Lung (tissue), 12 donors: ENCODE data around the gene CYYR1. TPM values are rescaled to one million over a fixed set of nuclear protein-coding genes. Genes with fewer than 3 reads are reported as not detected.

Experiments
- ATAC-seq: fragments of 200-7000 bp; cut with Tn5 transposase; one replicate; pipeline ENCODE4 v1.9.1; 2020; ENCODE audit warnings: moderate number of reproducible peaks; ENCODE audit not compliant: insufficient read depth, low FRiP score
- DNase-seq, 3 donors: peaks; one replicate each; pipeline ENCODE4 v3.0.0-alpha.2; 2013 to 2017
- H3K27ac ChIP-seq, 2 donors: one replicate each; pipeline ENCODE4 v1.5.1; 2013; ENCODE audit warnings: mild to moderate bottlenecking in 2 of 2, moderate library complexity in 2 of 2, control low read depth in 1 of 2, inconsistent platforms in 1 of 2, low read depth in 1 of 2, low read length in 1 of 2
- H3K27me3 ChIP-seq, 3 donors: one replicate each; pipeline ENCODE4 v1.5.1; 2013; ENCODE audit warnings: low read length in 2 of 3; ENCODE audit not compliant: control insufficient read depth in 3 of 3, insufficient read depth in 3 of 3
- H3K36me3 ChIP-seq, 4 donors: one replicate each; pipeline ENCODE4 v1.5.1; 2013; ENCODE audit warnings: low read length in 4 of 4, mild to moderate bottlenecking in 1 of 4, moderate library complexity in 1 of 4; ENCODE audit not compliant: control insufficient read depth in 4 of 4, insufficient read depth in 4 of 4
- H3K4me1 ChIP-seq, 5 donors: one replicate each; pipeline ENCODE4 v1.5.1; 2013; ENCODE audit warnings: low read length in 5 of 5, mild to moderate bottlenecking in 2 of 5, moderate library complexity in 1 of 5; ENCODE audit not compliant: control insufficient read depth in 5 of 5, insufficient read depth in 5 of 5
- H3K4me3 ChIP-seq: one replicate; pipeline ENCODE4 v1.5.1; 2013; ENCODE audit warnings: mild to moderate bottlenecking, control low read depth, moderate library complexity
- H3K9ac ChIP-seq, 2 donors: one replicate each; pipeline ENCODE4 v1.5.1; 2013; ENCODE audit warnings: low read length in 2 of 2, control low read depth in 1 of 2; ENCODE audit not compliant: insufficient read depth in 1 of 2
- H3K9me3 ChIP-seq, 4 donors: one replicate each; pipeline ENCODE4 v1.5.1; 2013; ENCODE audit warnings: low read length in 3 of 4, mild to moderate bottlenecking in 1 of 4, moderate library complexity in 1 of 4; ENCODE audit not compliant: control insufficient read depth in 4 of 4, insufficient read depth in 3 of 4
- WGBS, 2 donors: extraction: QIAGEN DNeasy Blood & Tissue Kit; methylation state at CpG; one replicate each; pipeline ENCODE4 v1.1.7; 2013; 5-methylcytosine and 5-hydroxymethylcytosine counted together
- polyA plus RNA-seq, 2 donors: library from polyadenylated mRNA; stranded (reverse); fragments of 200-250 nt; gene quantifications; one replicate each; pipeline ENCODE4 v1.2.1, GENCODE V29; 2013
- total RNA-seq, 2 donors: library from RNA; depleted of rRNA in 1 of 2; stranded (reverse); fragments of >200 nt in 1 of 2; gene quantifications; one replicate each; pipeline ENCODE4 v1.2.1, GENCODE V29; 2014 to 2021
- TF ChIP-seq, protein P1 (sequence below): IDR thresholded peaks from 2 replicates; pipeline ENCODE4 v1.5.1; 2012; ENCODE audit warnings: mild to moderate bottlenecking; ENCODE audit errors: control extremely low read depth, extremely low read depth
- donor health status: control.
- donor health status: control.
- donor health status: Bipolar disorder and iron deficiency.
- donor health status: healthy.
- donor health status: DM: yes; HTN: yes; CAD: no.

The CYYR1 gene
- total and polyA plus RNA-seq, 4 donors: 9.9 to 38.3 (median 16.6) TPM

DNA sequence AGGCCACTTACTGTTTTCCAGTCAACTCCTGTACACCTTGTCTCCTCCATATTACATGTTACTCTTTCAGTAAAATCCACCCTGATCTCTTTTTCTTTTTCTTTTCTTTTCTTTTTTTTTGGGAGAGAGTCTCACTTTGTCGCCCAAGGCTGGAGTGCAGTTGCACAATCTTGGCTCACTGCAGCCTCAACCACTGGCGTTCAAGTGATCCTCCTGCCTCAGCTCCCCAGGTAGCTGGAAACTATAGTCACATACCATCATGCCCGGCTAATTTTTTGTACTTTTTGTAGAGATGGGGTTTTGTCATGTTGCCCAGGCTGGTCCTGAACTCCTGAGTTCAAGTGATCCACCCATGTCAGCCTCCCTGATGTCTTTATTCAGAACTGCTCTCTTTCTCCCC lies 57.8 kb downstream of the CYYR1 start:
- Histone ChIP-seq H3K27me3 (no peaks in the 10 kb centered on the region), H3K4me1 (peaks cover 0 to 5% (median 3%) of the 10 kb centered on the region in 5 donors), H3K9me3 (no peaks in the 10 kb centered on the region), H3K27ac (no peak overlapping the region), H3K36me3 (peaks cover 0 to 2% (median 0%) of the 10 kb centered on the region in 4 donors), H3K9ac (no peak overlapping the region), H3K4me3 (no peak overlapping the region)
- TF ChIP-seq, protein P1, sequence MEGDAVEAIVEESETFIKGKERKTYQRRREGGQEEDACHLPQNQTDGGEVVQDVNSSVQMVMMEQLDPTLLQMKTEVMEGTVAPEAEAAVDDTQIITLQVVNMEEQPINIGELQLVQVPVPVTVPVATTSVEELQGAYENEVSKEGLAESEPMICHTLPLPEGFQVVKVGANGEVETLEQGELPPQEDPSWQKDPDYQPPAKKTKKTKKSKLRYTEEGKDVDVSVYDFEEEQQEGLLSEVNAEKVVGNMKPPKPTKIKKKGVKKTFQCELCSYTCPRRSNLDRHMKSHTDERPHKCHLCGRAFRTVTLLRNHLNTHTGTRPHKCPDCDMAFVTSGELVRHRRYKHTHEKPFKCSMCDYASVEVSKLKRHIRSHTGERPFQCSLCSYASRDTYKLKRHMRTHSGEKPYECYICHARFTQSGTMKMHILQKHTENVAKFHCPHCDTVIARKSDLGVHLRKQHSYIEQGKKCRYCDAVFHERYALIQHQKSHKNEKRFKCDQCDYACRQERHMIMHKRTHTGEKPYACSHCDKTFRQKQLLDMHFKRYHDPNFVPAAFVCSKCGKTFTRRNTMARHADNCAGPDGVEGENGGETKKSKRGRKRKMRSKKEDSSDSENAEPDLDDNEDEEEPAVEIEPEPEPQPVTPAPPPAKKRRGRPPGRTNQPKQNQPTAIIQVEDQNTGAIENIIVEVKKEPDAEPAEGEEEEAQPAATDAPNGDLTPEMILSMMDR: no peak
- ATAC-seq: no peak
- no peak for DNase-seq
- WGBS, 2 donors: 56 to 60% methylated on average over 3 of the region's 3 CpGs

DNA sequence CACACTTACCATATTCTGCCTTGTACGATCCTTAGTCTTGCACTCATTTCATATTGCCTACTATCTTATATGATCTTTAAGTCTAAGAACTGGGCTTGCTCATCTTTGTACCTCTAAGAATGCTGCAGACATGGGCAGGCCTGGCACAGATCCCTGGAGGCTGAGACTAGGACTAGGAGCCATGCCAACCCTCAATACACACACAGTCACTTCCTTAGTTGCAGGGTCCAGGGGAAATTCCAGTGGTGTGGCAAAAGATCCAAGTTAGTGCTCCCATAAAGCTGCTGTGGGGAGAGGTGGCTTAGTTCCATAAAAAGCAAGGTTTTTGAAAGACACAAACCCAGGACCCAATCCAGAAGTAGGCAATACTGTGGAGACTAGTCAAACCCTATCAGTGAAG lies 59.9 kb downstream of the CYYR1 start:
- DNase-seq (peak in 1 of 3 donors; percentile 19), ATAC-seq (no peak)
- Histone ChIP-seq H3K9ac (no peak overlapping the region), H3K4me3 (no peak overlapping the region), H3K9me3 (no peaks in the 10 kb centered on the region), H3K27ac (no peak overlapping the region), H3K4me1 (peaks cover 0 to 19% (median 3%) of the 10 kb centered on the region in 5 donors), H3K36me3 (no peaks in the 10 kb centered on the region), H3K27me3 (no peaks in the 10 kb centered on the region)
- WGBS, 2 donors: 93 to 95% methylated on average over 1 of the region's 1 CpG
- TF ChIP-seq, protein P1: no peak

DNA sequence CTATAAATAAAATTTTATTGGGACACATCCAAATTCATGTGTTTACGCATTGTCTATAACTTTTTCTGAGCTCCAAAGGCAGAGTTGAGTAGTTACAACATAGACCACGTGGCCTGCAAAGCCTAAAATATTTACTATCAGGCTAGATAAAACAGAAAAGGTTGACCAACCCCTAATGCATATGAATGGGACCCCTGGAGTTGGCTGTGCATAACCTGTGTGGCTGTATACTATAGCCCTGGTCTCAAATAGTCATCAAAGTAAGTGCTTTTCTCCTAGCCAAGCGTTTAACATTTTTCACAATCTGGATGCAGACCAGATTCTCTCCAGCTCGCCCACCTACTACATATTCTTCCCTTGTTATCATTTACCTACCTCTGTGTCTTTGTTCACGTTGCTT lies 60.4 kb downstream of the CYYR1 start:
- Histone ChIP-seq H3K9ac (no peak overlapping the region), H3K27ac (no peak overlapping the region), H3K4me1 (peaks cover 0 to 20% (median 3%) of the 10 kb centered on the region in 5 donors), H3K27me3 (no peaks in the 10 kb centered on the region), H3K9me3 (no peaks in the 10 kb centered on the region), H3K4me3 (no peak overlapping the region), H3K36me3 (no peaks in the 10 kb centered on the region)
- TF ChIP-seq, protein P1: no peak
- ATAC-seq: no peak
- WGBS, 2 donors: 79 to 81% methylated on average over 5 of the region's 5 CpGs
- DNase-seq: peak in 1 of 3 donors; percentile 32

DNA sequence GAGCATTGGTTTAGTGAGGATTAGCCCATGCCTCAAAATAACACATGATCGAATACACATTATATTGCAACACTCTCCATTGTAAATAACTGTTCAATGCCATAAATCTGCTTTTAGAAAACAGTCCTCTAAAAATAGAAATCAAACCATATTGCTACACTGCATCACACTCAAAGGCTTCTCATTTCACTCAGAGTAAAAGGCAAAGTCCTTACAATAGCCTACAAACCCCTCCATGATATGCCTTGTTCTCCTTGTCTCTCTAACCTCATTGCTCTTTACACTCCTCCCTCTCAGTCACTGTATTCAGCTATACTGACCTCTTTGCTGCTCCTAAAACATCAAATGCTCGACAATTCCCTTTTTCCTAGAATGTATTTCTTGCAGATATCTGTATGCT lies 64.2 kb downstream of the CYYR1 start:
- ATAC-seq: no peak
- no peaks in the 10 kb centered on the region for H3K9me3 ChIP-seq
- no peaks in the 10 kb centered on the region for H3K36me3 ChIP-seq
- H3K9ac ChIP-seq: no peak overlapping the region
- TF ChIP-seq, protein P1: no peak
- H3K4me3 ChIP-seq: no peak overlapping the region
- DNase-seq: peak in 1 of 3 donors; percentile 48
- WGBS, 2 donors: 71 to 89% methylated on average over 2 of the region's 2 CpGs
- H3K27ac ChIP-seq: no peak overlapping the region
- H3K27me3 ChIP-seq: no peaks in the 10 kb centered on the region
- peaks cover 0 to 36% (median 3%) of the 10 kb centered on the region in 5 donors for H3K4me1 ChIP-seq
